K562 (cell line): ENCODE data around the gene DSCAM.

Experiments
- CTCF ChIP-seq, 3 experiments: IDR thresholded peaks in 2 of 3; conservative IDR thresholded peaks in 1 of 3; 2 replicates each; pipeline ENCODE4 v1.5.1; 2011 to 2012; ENCODE audit warnings: low read length in 3 of 3, mild to moderate bottlenecking in 3 of 3, control low read depth in 2 of 3, improper control_type of control experiment in 1 of 3, inconsistent platforms in 1 of 3, low read depth in 1 of 3, mixed read lengths in 1 of 3, moderate library complexity in 1 of 3; ENCODE audit not compliant: insufficient read depth in 2 of 3
- HNRNPLL ChIP-seq: fragments of 200-400 bp; formaldehyde crosslinking; IDR thresholded peaks from 2 replicates; pipeline ENCODE4 v1.6.1; 2017; ENCODE audit warnings: low read length, low read depth, mild to moderate bottlenecking; ENCODE audit not compliant: poor library complexity, severe bottlenecking
- ZKSCAN8 ChIP-seq: fragments of 200-800 bp; sonication (Bioruptor generic); IDR thresholded peaks from 2 replicates; pipeline ENCODE4 v1.6.1; 2016; ENCODE audit warnings: missing genetic modification characterization, missing compliant biosample characterization
- ZNF609 ChIP-seq: sonication (generic); formaldehyde crosslinking; IDR thresholded peaks from 2 replicates; pipeline ENCODE4 v1.8.1; 2023; ENCODE audit warnings: missing genetic modification reagents, mild to moderate bottlenecking, borderline replicate concordance

- TF ChIP-seq ZNF609 (CRISPR knock-in tag) = no peak
- no peak for TF ChIP-seq ZKSCAN8 (CRISPR knock-in tag)
- no peak for TF ChIP-seq CTCF (IDR thresholded peaks at IDR 0.05 in 2 of 3, conservative IDR thresholded peaks at IDR 0.05 in 1 of 3; ENCODE audit: insufficient read depth in 2 of 3, low read depth in 1 of 3, low read length in 3 of 3)
- no peak for TF ChIP-seq HNRNPLL
These were observed 14.6 kb downstream of the DSCAM start for GRCh38 chr21:40832316-40832715.
